Measurements from ENCODE around the gene RUNDC1. TPM values are rescaled to one million over a fixed set of nuclear protein-coding genes. Genes with fewer than 3 reads are reported as not detected.

The RUNDC1 gene
- total RNA-seq, 1 experiment from 2014 or later, result 13.4 TPM

DNA sequence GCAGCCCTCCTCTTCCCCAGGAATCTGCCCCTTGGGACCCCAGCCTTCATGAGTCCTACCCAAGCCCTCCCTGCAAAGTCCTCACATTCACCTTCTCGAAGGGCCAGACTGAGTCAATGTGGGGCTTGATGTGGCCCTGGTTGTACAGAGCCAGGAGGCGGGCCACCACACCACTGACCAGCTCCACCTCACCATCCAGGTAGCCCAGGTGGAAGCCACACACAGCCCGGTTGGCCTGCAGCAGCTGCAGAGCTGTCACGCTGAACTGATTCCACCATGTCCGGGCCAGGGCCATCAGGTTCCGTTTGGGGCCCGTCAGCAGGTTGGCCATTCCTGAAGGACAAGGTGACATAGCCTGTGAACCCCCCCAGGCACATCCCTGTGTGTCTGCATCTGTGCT, 35.9 kb downstream of the RUNDC1 start:
- no peak for DNase-seq (ENCODE audit: unreplicated experiment)
- ChIA-PET CTCF (no interaction called here), POLR2A (no interaction called here)
- TF ChIP-seq, protein P1, sequence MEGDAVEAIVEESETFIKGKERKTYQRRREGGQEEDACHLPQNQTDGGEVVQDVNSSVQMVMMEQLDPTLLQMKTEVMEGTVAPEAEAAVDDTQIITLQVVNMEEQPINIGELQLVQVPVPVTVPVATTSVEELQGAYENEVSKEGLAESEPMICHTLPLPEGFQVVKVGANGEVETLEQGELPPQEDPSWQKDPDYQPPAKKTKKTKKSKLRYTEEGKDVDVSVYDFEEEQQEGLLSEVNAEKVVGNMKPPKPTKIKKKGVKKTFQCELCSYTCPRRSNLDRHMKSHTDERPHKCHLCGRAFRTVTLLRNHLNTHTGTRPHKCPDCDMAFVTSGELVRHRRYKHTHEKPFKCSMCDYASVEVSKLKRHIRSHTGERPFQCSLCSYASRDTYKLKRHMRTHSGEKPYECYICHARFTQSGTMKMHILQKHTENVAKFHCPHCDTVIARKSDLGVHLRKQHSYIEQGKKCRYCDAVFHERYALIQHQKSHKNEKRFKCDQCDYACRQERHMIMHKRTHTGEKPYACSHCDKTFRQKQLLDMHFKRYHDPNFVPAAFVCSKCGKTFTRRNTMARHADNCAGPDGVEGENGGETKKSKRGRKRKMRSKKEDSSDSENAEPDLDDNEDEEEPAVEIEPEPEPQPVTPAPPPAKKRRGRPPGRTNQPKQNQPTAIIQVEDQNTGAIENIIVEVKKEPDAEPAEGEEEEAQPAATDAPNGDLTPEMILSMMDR (IDR thresholded peaks at IDR 0.05; ENCODE audit: unreplicated experiment), result no peak
- peaks cover 14% of the 10 kb centered on the region for H3K4me1 Mint-ChIP-seq (ENCODE audit: insufficient read depth, unreplicated experiment)
- H3K27me3 Mint-ChIP-seq (ENCODE audit: insufficient read depth, unreplicated experiment), result no peaks in the 10 kb centered on the region
- no peak overlapping the region for H3K4me3 Mint-ChIP-seq (ENCODE audit: unreplicated experiment)
- intact Hi-C loops (cut with micrococcal nuclease), result no loop called here
- no peak overlapping the region for H3K27ac Mint-ChIP-seq (ENCODE audit: low read depth, unreplicated experiment)
- H3K9me3 Mint-ChIP-seq (ENCODE audit: unreplicated experiment), result no peaks in the 10 kb centered on the region
- peaks cover 48% of the 10 kb centered on the region for H3K36me3 Mint-ChIP-seq (ENCODE audit: insufficient read depth, unreplicated experiment)
- BruUV-seq (replicated peaks), result no TSS peak

DNA sequence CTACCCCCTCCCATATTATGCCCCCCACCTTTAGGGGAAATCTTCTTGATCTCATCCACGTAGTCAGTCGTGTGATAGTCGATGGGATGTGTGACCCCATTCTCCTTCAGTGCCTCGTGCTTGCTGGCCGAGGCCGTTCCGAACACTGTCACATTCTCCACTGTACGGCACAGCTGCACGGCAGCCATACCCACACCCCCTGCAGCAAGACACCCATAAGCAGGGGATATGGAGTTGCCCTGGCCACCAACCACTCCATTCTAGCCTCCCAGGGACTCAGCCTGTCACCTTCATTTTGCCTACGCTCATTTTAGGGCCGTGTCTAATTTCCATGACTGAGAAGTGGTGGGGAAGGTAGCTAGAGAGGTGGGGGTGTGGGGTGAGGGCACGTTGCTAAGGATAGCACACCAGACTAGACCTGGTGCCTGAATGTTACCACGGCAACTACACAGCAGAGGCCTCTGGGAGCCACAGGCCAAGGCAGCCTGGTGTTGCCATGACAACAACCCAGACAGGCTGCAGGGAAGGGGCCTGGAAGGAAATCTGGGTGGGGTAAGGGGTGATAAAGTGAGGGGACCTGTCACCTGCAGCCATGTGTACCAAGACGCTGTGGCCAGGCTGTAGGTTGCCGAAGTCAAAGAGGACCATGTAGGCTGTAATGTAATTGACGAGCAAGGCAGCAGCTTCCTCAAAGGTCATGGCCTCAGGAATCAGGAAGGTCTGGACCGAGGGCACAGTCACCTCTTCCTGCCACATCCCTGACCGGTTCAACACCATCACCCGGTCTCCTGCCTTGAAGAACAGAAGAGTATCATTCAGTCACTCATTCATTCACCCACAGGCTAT, 37.9 kb downstream of the RUNDC1 start:
- ChIA-PET POLR2A (interaction anchor here (1.1 to 1.3 kb wide), 4 partner anchors 11 to 154 kb away, joined by 3 to 4 read pairs (median 3); partner anchors contain the start of gene RPL27), CTCF (interaction anchor here (0.6 to 1.7 kb wide), 2 partner anchors 11 to 68 kb away, joined by 3 to 4 read pairs; partner anchors contain the start of gene IFI35)
- no peak for DNase-seq (ENCODE audit: unreplicated experiment)
- Mint-ChIP-seq H3K4me1 (ENCODE audit: insufficient read depth, unreplicated experiment) (peaks cover 14% of the 10 kb centered on the region), H3K36me3 (ENCODE audit: insufficient read depth, unreplicated experiment) (peaks cover 55% of the 10 kb centered on the region), H3K9me3 (ENCODE audit: unreplicated experiment) (no peaks in the 10 kb centered on the region), H3K4me3 (ENCODE audit: unreplicated experiment) (no peak overlapping the region), H3K27me3 (ENCODE audit: insufficient read depth, unreplicated experiment) (no peaks in the 10 kb centered on the region), H3K27ac (ENCODE audit: low read depth, unreplicated experiment) (no peak overlapping the region)
- TF ChIP-seq, protein P1 (IDR thresholded peaks at IDR 0.05; ENCODE audit: unreplicated experiment), result no peak
- intact Hi-C loops (cut with micrococcal nuclease), result no loop called here
- no TSS peak for BruUV-seq (replicated peaks)

DNA sequence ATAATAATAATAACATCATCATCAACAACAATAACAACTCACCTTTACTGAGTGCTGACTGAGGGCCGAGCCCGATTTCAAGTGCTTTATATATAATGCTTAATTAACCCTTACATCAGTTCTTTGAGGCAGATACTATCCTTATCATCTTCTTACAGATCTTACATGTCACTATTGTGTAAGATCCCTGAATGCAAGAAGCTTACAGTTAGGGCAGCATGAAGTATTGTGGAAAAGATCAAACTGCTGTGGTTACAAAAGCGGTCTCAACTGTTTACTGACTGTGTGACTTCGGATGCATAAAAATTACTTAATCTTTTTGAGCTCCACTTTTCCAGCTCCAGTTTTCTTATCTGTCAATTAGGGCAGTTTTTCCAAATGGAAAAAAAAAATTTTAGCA, 38.6 kb downstream of the RUNDC1 start:
- DNase-seq (ENCODE audit: unreplicated experiment), result no peak
- Mint-ChIP-seq H3K27me3 (ENCODE audit: insufficient read depth, unreplicated experiment) (no peaks in the 10 kb centered on the region), H3K36me3 (ENCODE audit: insufficient read depth, unreplicated experiment) (peaks cover 49% of the 10 kb centered on the region), H3K4me1 (ENCODE audit: insufficient read depth, unreplicated experiment) (peaks cover 14% of the 10 kb centered on the region), H3K4me3 (ENCODE audit: unreplicated experiment) (peak overlapping the region; percentile 91), H3K27ac (ENCODE audit: low read depth, unreplicated experiment) (no peak overlapping the region), H3K9me3 (ENCODE audit: unreplicated experiment) (no peaks in the 10 kb centered on the region)
- ChIA-PET CTCF (interaction anchor here (0.6 to 1.7 kb wide), 3 partner anchors 12 to 1514 kb away, joined by 3 to 4 read pairs (median 3); partner anchors contain the start of gene IFI35), POLR2A (interaction anchor here (0.6 to 1.3 kb wide), 5 partner anchors 12 to 195 kb away, joined by 3 to 4 read pairs (median 3); partner anchors contain the start of genes BECN1 and RPL27)
- intact Hi-C loops (cut with micrococcal nuclease), result no loop called here
- TF ChIP-seq, protein P1 (IDR thresholded peaks at IDR 0.05; ENCODE audit: unreplicated experiment), result no peak
- no TSS peak for BruUV-seq (replicated peaks)

DNA sequence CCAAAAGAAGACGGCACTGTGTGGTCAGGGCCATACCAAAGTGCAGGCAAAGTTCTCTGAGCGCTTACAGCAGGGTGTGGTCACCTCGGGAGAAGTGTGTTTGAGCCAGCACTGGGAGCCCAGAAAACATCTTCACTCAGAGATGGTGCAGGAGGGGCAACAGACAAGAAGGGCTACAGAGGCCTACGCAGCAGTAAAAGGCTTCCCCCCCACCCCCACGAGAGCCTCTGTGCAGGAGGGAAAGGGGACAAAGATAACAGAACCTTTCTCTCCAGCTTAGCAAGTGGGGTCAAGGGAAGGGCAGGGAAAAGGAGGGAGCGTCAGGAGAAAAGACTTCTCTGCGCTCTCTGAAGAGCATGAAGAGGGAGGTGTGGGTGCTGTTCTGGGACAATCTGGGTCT, 39.1 kb downstream of the RUNDC1 start:
- CTCF ChIA-PET, result interaction anchor here (0.6 to 1.7 kb wide), 2 partner anchors 12 to 1513 kb away, joined by 3 read pairs; partner anchors contain the start of gene IFI35
- intact Hi-C loops (cut with micrococcal nuclease), result no loop called here
- BruUV-seq (replicated peaks), result no TSS peak
- no peak overlapping the region for H3K27ac Mint-ChIP-seq (ENCODE audit: low read depth, unreplicated experiment)
- TF ChIP-seq, protein P1 (IDR thresholded peaks at IDR 0.05; ENCODE audit: unreplicated experiment), result no peak
- POLR2A ChIA-PET, result interaction anchor here (0.6 to 3.4 kb wide), 7 partner anchors 12 to 195 kb away, joined by 3 to 30 read pairs (median 3); partner anchors contain the start of genes BECN1, IFI35 and RPL27
- H3K4me3 Mint-ChIP-seq (ENCODE audit: unreplicated experiment), result peak overlapping the region; percentile 91
- H3K9me3 Mint-ChIP-seq (ENCODE audit: unreplicated experiment), result no peaks in the 10 kb centered on the region
- H3K36me3 Mint-ChIP-seq (ENCODE audit: insufficient read depth, unreplicated experiment), result peaks cover 45% of the 10 kb centered on the region
- no peaks in the 10 kb centered on the region for H3K27me3 Mint-ChIP-seq (ENCODE audit: insufficient read depth, unreplicated experiment)
- DNase-seq (ENCODE audit: unreplicated experiment), result no peak
- peaks cover 17% of the 10 kb centered on the region for H3K4me1 Mint-ChIP-seq (ENCODE audit: insufficient read depth, unreplicated experiment)
